NCI-H748 (cell line): ENCODE data around the gene MAGI1.

Source experiments
- DNase-seq: peaks from one replicate; lab custom pipeline; 2025; ENCODE audit not compliant: unreplicated experiment; lab: John Stamatoyannopoulos, UW

Gene MAGI1

DNA sequence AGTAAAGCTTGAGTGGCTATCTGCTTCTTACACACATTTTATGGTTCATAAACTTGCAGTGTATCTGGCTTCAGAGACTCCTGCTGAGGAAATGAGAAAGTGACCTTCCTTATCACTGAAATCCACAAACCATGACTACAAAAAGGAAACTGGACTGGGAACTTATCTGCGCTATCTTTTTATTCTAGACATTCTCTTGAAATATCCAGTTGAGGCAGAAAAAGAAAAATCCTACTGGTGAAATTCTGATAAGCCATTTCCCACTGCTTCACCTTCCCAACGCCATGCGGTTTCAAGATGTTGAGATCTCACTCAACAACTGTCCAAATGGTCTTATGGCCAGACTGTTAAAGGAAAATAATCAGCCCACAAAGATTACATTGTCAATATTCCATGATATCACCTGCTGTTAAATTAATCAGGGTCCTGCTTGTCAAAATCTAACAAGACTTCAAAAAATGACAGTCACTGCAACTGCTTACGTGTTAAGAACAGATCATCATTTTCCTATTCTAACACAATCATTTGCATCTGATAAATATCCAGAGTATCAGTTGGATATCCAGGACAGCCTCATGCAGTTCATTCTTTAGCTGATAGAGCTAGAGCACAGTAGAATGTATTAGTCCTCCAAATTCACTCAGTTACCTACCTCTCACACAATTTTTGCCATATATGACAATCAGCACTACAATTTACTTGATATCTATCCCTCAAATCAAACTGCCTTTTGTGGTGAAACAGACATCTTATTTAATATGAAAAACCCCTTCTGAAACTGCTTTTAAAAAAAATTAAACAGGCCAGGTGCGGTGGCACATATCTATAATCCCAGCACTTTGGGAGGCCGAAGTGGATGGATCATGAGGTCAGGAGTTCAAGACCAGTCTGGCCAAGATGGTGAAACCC, 538.1 kb downstream of the MAGI1 start:
- no peak for DNase-seq

DNA sequence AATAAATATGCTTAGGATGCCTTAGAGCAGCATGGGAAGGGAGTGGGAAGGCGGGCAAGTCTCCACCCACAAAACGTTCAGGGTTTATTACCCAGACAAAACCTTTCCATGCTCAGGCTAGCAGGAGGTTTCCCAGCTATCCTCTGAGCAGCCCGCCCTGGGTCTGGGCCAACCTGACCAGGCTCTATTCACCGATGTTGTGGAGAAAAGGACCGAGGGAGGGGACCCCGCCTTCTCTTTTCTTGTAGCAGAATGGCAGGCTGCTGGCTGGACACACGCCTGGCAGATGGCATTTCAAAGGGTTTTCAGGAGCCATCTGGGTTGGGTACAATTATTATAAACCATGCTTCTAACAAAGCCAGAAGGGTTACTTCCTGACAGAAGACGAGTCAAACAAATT, 540.9 kb downstream of the MAGI1 start:
- DNase-seq = peak; percentile 93

DNA sequence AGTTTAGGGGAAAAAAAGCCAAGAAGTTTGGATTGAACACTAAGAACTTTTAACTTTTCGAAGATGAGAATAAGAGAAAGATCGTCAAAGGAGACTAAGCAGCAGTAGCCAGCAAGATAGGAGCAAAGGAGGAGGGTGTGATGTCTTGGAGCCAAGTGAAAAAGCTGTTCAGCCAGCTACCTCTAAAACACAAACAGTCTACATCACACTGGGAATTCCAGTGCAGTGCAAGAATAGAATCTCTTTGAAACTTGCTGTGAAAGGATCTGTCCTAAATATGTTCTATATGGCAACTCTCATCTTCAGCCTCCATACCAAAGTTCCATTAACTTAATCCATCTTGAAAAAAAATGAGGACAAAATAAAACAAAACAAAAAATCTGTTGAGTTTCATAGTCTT, 541.5 kb downstream of the MAGI1 start:
- no peak for DNase-seq

DNA sequence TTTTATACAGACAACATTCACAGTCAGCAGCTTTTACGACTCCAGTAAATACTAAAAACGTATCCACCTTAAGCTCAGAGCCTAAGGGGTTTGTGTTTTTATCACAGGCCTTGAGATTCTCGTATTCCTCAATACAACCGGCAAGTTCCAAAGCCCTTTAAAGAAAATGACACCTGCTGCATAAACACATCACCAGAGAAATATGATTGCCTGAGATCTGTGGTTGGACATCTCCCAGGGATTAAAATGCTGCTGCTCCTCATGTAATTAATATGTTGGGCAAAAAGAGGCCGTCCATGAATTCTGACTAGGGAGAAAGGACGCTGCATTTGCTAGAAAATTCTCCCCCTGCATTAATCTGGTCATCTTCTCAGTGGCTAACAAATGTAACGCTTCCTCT, 544.8 kb downstream of the MAGI1 start:
- no peak for DNase-seq

DNA sequence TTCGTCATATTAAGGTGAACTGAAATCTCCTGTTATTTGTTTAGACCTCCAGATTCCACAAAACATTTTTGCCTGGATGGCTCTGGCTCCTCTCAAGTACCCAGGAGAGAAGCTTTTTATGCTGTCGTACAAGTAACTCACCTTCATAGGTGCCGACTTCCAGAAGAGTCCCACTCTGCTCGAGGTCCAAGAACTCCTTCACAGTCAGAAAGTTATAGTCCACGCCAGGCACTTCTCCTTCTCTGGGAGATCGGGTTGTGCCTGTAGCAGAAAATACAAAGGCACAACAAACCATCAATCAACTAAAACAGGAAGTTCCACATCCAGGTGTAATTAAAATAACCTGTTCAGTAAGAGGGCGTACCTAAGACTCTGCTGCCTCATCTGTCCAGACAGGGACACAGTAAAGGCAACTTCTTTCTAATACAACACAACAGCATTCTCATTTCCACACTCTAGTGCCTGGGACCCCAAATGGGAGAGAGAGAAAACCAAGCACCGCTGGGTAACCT, 545.3 kb downstream of the MAGI1 start:
- peak; percentile 69 for DNase-seq

DNA sequence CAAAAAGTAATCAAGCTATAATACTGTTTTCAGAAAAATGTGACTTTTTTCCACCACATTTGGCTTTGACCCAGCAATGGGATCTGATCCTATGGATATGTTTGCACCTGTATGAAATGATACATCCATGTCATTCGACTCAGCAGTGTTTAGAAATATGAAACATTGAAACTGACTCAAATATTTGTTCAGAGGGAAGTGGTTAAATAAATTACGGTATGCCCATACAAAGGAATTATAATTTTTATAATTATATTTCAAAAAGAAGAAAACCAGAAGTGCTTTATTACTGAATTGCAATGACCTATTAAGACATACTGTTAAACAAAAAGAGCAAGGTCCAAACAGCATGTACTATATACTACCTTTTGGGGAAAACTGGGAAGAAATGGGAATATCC, 546.5 kb downstream of the MAGI1 start:
- DNase-seq = no peak

DNA sequence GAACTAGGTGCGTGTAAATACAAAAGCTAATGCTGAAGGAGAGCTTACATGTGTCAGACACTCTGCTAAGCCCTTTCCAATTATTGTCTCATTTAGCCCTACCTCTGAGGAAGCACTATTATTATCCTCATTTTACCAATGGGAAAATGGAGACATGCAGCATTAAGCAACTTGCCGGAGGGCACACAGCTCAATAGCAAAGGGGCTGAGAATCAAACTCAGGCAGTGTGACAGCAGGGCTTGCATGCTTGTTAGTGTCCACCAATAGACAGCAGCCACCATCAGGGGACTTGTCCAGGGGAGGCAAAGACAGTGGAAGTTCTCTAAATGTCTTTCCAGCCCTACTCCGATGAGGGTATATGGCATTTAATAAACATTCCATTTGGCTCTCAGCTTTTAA, 548.6 kb downstream of the MAGI1 start:
- peak; percentile 4 for DNase-seq

DNA sequence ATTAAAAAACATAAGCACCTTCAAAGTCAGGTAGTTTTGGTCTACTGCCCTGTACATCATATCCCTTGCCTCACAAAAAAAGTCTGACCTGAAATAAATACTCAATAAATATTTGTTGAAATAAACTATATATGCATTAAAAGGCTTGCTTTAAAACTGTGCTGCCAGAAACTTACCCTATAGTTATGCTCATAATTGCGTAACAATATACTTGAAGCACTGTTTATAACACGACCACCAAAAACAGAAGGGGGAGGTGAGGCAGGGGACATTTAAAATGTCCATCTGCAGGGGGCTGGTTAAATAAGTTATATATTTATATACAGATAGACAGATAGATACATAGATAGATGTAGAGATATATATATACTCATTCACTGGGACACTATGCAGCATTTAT, 549.5 kb downstream of the MAGI1 start:
- no peak for DNase-seq

DNA sequence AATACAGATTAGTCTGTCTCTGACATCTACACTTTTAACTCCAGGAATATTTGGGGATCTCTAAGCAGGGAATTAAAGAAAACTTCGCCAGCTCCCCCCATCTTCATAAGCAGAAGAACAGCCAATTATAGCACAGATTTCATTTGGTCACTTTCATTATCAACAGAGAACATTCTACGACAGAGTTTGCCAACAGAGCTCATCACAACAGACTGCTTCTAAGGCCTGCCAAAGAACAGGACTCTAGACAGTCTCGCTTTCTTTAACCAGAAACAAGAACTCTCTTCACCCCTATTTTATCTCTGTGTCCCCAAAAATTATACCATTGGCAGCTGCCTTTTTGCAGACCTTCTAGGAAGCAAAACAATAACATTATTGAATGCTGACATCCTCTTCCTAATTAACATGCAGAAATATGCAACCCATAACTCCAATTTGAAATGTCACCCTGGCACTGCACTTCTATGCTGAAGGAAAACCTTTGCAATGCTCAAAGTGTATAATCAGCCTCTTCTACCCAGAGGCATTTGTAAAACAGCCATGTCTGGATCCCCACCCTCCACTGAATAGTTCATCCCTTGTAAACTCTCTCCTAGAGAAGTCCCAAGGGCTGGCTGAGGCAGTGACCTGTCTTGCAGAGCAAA, 552.8 kb downstream of the MAGI1 start:
- DNase-seq = no peak

DNA sequence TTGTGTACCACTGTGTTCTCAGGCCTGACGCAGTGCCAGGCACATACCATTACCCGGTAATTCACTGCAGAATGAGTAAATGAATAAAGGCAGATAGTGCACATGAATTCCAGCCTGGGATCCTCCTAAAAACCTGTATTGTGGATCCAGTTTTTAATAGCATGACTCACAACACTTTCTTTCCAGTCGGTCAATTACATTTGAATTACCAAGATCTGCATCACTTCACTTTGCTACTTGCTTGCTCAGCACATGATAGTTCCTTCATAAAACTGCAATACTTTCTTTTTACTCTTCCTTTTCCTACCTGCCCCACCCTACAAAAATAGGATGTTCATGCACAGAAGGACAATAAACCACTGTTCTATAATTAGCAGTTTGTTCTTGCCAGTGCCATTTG, 553.8 kb downstream of the MAGI1 start:
- no peak for DNase-seq

DNA sequence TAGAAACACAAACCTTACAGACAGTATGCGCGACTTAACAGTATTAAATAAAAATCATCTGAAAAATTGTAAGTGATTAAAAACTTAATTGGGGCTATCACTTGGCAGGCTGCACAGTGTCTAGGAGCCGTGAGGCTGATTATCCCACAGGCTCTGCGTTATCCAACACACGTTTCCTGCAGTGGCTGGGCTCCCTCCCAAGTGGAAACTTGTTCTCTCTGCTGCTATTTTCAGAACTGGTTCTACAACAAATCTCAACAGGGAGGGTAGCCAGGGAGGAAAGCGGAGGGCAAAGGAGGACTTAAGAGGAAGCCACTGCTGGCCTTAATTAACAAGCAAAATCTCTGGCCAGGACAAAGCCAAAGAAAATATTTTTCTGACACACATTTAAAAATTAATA, 555.2 kb downstream of the MAGI1 start:
- peak; percentile 77 for DNase-seq

DNA sequence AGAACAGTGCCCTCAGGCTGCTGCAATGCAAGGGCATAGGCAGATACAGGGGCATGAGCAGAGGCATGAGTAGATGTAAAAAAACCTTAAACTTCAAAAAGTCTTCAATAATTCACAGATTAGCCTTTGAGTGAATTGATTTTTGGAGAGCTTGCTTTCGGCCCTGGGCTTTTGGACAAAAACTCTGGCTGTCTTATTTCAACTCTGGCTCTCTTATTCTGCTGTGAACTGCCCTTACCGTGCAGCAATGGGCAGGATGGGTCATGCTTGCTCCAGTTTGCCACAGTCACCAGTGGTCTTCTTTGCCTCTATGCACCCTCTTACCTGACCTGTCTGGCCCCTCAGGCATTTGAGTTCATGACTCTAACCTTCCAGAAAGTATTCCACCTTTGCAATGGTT, 555.7 kb downstream of the MAGI1 start:
- no peak for DNase-seq

DNA sequence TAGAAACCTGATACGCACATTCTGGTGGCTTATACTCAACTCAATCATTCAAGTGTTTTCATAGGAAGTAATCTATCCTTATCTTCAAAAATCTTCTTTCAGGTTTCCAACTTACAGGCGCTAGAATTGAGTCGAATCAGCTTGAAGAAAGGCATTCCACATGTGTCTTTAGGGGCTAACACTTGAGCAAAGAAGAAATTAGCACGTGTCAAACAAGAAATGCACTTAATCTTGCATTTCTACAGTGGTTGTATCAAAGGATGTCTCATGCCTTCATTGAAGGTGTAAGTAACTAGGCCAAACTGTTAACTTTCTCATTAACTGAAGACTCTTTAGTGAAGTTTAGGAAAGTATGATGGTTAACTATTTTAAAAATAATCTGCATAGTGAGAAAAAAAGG, 557.6 kb downstream of the MAGI1 start:
- DNase-seq = no peak

DNA sequence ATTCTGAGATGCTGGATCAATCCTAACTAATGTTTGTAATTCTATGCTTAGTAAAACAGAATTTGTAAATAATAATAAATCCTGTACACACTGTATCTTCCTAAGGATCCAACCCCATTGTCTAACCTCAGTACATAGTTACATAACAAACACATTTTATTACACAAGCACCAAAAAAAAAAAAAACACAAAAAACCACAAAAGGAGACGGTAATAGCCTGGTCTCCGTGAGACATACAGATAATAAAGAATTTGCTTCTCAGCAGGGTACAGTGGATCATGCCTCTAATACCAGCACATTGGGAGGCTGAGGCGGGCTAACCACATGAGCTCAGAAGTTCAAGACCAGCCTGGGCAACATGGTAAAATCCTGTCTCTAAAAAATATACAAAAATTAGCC, 558.7 kb downstream of the MAGI1 start:
- no peak for DNase-seq

DNA sequence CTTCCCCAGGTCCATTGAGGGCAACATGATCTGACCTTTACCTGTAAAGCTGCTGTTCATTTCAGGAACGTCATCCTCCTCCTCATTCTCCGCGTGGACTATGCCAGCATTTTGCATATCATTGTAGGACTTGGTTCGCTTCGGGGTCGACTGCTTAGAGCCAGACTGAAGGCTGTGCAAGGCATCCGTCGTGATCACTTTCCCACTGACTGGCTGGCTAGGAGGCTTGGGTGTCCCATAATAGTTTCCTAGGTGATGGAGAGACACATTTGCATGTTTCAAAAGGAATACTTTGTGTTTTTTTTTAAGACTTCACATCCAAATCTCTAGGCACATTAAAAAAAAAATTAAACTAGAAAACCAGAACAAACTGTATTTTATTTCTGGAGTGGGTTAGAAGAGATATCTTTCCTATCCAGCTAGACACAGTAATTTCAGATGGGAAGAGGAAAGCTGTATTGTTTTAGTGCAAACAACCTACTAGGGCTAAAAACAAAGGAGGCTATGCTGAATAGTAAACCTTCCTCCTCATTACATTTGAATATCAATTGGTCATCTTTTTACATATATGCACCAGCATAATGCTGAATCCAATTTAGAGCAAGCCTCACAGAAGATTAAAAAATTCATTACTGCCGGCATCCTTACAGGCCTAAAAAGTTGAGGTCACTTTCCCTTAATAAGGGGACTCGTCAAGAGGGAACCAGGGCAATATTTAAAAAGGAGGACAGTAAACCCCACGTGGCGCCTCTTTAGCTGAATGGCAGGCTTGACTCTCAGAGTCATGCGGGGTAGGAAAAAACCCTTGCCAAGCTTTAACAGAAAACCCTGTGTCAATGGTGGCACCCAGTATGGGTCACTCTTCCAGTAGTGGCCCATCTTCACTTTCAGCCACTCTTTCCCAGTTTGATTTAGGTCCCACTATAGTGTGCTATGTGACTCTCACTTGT, 559.9 kb downstream of the MAGI1 start:
- DNase-seq = no peak

DNA sequence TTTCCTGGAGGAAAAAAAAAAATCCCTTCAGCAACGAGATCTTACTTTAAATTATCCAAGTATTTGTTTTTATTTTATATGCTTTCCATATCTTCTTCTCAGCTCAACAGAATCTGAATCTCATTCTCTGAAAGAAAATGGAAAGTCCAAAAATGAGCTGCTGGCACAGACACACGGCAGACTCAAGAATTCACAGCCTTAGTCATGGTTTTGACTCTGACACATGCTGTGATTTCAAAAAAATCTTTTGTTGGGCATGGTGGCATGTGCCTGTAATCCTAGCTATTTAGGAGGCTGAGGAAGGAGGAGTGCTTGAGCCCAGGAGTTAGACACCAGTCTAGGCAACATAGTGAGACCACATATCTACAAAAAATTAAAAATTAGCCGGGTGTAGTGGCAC, 565.0 kb downstream of the MAGI1 start:
- no peak for DNase-seq

DNA sequence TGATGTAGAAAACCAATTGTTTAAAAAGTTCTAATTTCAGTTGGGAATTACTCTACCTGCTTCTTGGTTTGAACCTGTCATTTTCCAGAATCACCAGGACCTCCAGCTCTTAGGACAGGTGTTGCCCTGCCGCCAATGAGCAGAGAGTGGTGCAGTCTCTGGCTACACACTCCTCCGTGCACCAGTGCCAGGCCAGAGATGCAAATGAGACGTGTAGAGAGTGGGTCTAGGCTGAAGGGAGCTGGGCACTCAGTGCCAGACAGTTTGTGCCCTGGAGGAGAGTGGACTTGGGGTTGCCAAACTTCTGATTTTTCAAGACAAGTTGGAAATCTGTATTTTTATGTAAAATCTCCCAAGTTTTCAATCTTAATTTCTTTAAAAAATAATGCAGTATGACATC, 566.2 kb downstream of the MAGI1 start:
- DNase-seq = no peak

DNA sequence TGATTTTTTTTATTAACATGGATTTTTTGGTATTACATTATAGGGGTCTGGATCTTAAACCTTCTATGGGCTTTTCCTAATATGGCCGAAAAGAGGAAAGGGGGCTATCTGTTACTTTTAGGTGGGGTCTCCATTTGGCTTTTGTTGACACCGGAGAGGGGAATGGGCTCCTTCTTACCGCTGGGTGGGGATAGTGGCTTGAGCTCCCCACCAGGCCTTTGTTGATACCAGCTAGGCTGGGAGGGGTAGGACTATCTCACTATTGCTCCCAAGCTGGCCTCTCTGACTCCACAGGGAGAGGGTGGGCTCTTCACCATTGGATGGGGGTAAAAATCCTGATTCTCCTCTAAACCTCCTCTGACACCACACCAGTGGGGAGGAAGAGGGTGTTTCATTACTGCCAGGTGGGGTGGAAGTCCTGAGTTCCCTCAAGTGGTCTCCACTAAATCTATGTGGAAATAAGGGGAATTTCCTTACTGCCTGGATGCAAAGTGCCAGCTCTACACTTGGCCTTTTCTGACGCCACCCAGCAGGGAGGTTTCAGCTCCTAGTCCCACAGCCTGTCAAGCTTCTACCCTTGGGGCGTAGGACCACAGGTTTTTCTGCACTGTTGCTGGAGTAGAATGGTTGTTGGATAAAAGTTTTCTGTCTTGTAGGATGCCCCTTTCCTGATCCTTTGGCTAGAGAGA, 572.3 kb downstream of the MAGI1 start:
- DNase-seq = no peak

DNA sequence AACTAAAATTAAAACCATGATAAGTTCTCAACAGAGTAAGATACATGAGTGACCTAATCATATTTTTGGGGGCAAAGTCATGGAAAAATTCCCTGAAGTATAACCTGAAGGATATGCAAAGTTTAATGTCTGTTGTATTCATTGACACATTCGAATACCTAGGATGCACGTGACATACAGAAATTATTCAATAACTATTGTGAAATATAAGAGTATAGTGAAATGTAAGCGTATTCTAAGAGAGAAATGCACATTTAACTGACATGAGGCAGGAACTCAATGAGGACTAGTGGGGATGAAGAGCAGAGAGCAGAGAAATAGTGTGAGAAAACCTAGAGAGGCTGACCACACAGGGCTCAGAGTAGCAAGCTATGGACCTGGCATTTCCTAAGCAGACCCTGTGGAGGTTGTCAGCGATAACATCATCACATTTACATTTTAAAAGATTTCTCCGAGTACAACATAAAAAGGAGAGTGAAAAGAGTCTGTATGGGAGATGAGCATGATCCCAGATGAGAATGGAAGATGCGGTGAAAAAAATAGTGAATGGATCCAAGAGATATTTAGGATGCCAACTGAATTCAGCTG, 588.8 kb downstream of the MAGI1 start:
- no peak for DNase-seq

DNA sequence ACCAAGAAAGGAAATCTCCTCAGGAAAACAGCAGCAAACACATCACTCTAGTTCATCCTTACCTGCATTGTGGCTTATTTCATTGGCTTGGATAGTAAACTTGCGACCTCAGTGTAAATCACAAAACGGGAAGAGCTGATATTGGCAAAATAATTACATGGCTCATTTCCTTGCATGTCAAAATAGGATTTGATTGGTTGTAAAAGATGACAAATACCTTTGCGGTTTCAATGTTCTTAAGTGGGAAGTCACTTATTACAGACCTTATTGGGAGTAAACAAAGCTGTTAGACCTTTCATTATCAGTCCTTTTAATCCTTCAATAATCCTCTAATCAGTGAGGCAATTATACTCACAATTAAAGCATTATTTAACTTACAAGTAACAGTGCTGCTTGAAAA, 590.6 kb downstream of the MAGI1 start:
- peak; percentile 67 for DNase-seq
